Measurements from ENCODE around the gene TTC29. TPM values are rescaled to one million over a fixed set of nuclear protein-coding genes. Genes with fewer than 3 reads are reported as not detected.
"Not testable (repeated sequence)": the region's sequence is repeated elsewhere in the genome, so short reads cannot be mapped to it uniquely, and the experiment has no call there.

TTC29 gene
- total and polyA plus RNA-seq, 5 donors: 0.09 to 0.85 (median 0.29) TPM

DNA sequence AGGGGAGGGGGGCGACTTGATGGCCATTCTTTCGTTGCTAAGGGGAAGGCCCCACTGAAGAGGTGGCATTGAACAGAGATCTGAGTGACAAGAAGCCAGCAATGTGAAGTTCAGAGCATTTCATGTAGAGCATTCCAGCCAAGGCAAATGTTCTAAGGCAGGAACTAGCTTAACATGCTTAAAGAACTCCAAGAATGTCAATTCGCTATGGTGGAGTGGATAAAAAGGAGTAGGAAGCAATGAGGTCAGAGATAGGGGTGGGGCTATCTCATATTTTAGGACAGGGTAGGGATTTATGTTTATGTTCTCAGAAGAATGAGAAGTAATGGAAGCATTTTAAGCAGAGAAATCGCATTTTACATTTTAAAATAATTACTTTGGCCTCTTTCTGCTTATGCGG is 130.9 kb downstream of the TTC29 start:
- H3K9me3 ChIP-seq (ENCODE audit: control insufficient read depth, low read length): no peaks in the 10 kb centered on the region
- no peak for ATAC-seq
- no peak for DNase-seq
- H3K27me3 ChIP-seq (ENCODE audit: control insufficient read depth, insufficient read depth): no peaks in the 10 kb centered on the region
- no peaks in the 10 kb centered on the region for H3K4me1 ChIP-seq (ENCODE audit: control insufficient read depth, insufficient read depth, low read length)
- 67% methylated on average over 5 of the region's 5 CpGs for WGBS
- H3K4me3 ChIP-seq (ENCODE audit: low read length): no peak overlapping the region
- H3K27ac ChIP-seq (ENCODE audit: low read length): no peak overlapping the region
- intact Hi-C loops (cut with DNase I): no loop called here

DNA sequence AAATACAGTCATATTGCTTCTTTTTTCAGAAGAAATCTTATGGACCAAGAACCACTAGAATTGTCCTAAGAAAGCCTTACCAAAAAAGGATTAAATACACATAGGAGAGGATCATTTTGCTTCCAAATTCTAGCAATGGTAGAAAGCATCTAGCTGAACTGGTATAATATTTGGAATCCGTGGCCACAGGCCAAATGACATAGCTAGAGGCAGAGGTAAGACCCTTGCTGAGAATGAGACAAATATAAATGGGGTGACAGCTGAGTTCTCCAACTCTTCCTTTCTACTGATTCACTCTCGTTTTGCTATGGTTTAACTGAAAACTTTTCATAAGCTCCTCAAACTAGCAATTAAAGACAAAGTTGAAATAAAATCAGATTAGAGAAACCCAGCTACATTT is 150.0 kb downstream of the TTC29 start:
- H3K4me1 ChIP-seq (ENCODE audit: control insufficient read depth, insufficient read depth, low read length): no peaks in the 10 kb centered on the region
- no peak overlapping the region for H3K4me3 ChIP-seq (ENCODE audit: low read length)
- ATAC-seq: no peak
- no peak overlapping the region for H3K27ac ChIP-seq (ENCODE audit: low read length)
- DNase-seq: no peak
- intact Hi-C loops (cut with DNase I): no loop called here
- 23% methylated on average over 2 of the region's 2 CpGs for WGBS
- H3K27me3 ChIP-seq (ENCODE audit: control insufficient read depth, insufficient read depth): no peaks in the 10 kb centered on the region
- no peaks in the 10 kb centered on the region for H3K9me3 ChIP-seq (ENCODE audit: control insufficient read depth, low read length)

DNA sequence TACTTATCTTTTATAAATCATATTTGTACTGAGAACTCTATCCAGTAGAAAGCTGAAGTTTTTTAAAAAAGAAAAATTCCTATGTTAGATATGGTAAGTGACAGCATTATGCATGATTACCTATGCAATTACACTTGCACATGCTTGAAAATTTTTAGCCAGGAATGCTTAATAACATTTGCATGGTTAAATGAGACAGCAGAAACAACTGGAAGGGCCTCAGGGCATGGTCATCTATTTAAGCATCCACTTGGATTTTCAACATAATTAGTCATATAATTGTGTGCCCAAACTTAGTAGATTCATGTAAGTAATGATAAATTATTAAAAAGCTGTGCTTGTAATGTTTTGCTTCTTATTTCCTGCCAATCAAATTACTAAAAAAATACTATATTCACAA is 151.9 kb downstream of the TTC29 start:
- ATAC-seq (no peak), DNase-seq (no peak)
- no peak overlapping the region for H3K4me3 ChIP-seq (ENCODE audit: low read length)
- no peaks in the 10 kb centered on the region for H3K4me1 ChIP-seq (ENCODE audit: control insufficient read depth, insufficient read depth, low read length)
- no peak overlapping the region for H3K27ac ChIP-seq (ENCODE audit: low read length)
- H3K9me3 ChIP-seq (ENCODE audit: control insufficient read depth, low read length): no peaks in the 10 kb centered on the region
- intact Hi-C loops (cut with DNase I): no loop called here
- H3K27me3 ChIP-seq (ENCODE audit: control insufficient read depth, insufficient read depth): no peaks in the 10 kb centered on the region

DNA sequence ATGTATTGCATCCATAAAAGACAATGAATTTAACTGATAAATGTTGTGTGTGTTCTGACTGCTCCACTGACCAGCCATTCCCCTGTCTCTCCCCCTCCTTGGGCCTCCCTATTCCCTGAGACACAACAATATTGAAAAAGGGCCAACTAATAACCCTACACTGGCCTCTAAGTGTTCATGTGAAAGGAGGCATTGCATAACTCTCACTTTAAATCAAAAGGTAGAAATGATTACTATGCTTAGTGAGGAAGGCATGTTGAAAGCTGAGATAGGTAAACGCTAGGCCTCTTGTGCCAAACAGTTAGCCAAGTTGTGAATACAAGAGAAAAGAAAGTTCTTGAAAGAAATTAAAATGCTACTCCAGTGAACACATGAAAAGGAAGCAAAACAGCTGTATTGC is 154.2 kb downstream of the TTC29 start:
- no peaks in the 10 kb centered on the region for H3K9me3 ChIP-seq (ENCODE audit: control insufficient read depth, low read length)
- intact Hi-C loops (cut with DNase I): no loop called here
- no peak overlapping the region for H3K4me3 ChIP-seq (ENCODE audit: low read length)
- DNase-seq (no peak), ATAC-seq (no peak)
- H3K27ac ChIP-seq (ENCODE audit: low read length): no peak overlapping the region
- H3K4me1 ChIP-seq (ENCODE audit: control insufficient read depth, insufficient read depth, low read length): no peaks in the 10 kb centered on the region
- 64% methylated on average over 1 of the region's 1 CpG for whole genome bisulfite sequencing
- no peaks in the 10 kb centered on the region for H3K27me3 ChIP-seq (ENCODE audit: control insufficient read depth, insufficient read depth)

DNA sequence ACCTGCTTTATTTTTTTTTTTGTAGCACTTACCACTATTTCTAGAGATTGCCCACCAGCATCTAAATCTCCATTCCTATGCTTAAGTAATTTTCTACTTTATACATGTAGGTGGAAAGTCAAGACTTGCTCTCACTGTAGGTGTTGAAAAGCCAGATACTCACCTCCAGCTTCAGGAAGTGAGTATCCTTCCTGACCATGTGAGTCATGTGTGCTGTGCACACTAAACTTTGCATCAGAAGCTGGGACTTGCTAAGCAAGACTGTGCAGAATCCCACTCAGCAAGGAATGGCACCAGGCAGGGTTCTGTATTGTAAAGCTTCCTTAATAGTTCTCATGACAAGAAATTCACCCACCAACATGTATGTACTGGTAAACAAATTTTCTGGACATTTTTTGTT is 155.1 kb downstream of the TTC29 start:
- intact Hi-C loops (cut with DNase I): no loop called here
- ATAC-seq: no peak

DNA sequence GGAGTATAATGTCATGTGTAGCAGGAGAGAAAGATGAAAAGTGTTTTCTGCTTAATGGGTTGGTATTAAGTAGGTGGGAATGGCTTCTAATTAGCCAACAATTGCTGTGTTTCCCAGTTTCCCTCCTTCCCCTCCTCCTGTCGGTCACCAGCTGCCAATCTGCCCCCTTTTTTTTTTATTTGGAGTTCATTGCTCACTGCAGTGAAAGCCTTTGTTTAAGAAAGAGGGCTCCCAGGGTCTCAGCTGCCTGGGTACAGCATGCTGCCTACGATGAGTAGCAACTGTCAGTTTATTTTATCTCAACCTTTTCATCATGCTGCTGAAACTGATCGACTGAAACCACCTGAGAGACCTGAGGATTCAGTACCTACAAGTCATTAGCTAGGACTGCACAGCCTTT is 157.9 kb downstream of the TTC29 start:
- intact Hi-C loops (cut with DNase I): no loop called here
- no peak for ATAC-seq

More for the DNA sequence above, 155.1 kb downstream of the TTC29 start:
- no peak for DNase-seq
- Histone ChIP-seq H3K27ac (ENCODE audit: low read length) (no peak overlapping the region), H3K4me1 (ENCODE audit: control insufficient read depth, insufficient read depth, low read length) (no peaks in the 10 kb centered on the region), H3K9me3 (ENCODE audit: control insufficient read depth, low read length) (no peaks in the 10 kb centered on the region), H3K27me3 (ENCODE audit: control insufficient read depth, insufficient read depth) (no peaks in the 10 kb centered on the region), H3K4me3 (ENCODE audit: low read length) (no peak overlapping the region)

DNA sequence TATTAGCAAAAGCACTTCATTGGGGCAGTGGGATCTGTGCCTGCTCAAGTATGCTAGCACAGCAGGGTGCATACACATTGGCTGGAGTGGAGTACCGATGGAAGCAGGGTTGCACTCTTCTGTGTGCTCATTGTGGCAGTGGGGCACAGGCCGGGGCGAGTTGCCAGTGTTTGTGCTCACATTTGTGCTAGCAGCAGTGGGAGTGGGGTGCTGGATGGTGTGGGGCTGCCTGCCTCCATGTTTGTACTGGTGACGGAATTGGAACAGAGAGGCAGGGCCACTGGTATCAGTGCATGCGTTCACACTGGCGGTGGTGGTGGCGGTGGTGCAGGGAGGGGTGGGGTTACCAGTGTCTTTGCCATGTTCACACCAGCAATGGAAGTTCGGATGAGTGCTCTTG is 169.0 kb downstream of the TTC29 start:
- Histone ChIP-seq H3K27me3 (ENCODE audit: control insufficient read depth, insufficient read depth) (no peaks in the 10 kb centered on the region), H3K4me3 (ENCODE audit: low read length) (no peak overlapping the region), H3K9me3 (ENCODE audit: control insufficient read depth, low read length) (no peaks in the 10 kb centered on the region), H3K27ac (ENCODE audit: low read length) (no peak overlapping the region), H3K4me1 (ENCODE audit: control insufficient read depth, insufficient read depth, low read length) (no peaks in the 10 kb centered on the region)
- 92% methylated on average over 8 of the region's 8 CpGs for WGBS
- ATAC-seq: no peak
- intact Hi-C loops (cut with DNase I): no loop called here
- peak in 2 of 3 donors; percentile 27 to 35 for DNase-seq

More for the DNA sequence above, 157.9 kb downstream of the TTC29 start:
- H3K9me3 ChIP-seq (ENCODE audit: control insufficient read depth, low read length): no peaks in the 10 kb centered on the region
- no peak overlapping the region for H3K4me3 ChIP-seq (ENCODE audit: low read length)
- no peaks in the 10 kb centered on the region for H3K27me3 ChIP-seq (ENCODE audit: control insufficient read depth, insufficient read depth)
- WGBS: 14% methylated on average over 3 of the region's 3 CpGs
- no peaks in the 10 kb centered on the region for H3K4me1 ChIP-seq (ENCODE audit: control insufficient read depth, insufficient read depth, low read length)
- no peak for DNase-seq
- H3K27ac ChIP-seq (ENCODE audit: low read length): no peak overlapping the region

DNA sequence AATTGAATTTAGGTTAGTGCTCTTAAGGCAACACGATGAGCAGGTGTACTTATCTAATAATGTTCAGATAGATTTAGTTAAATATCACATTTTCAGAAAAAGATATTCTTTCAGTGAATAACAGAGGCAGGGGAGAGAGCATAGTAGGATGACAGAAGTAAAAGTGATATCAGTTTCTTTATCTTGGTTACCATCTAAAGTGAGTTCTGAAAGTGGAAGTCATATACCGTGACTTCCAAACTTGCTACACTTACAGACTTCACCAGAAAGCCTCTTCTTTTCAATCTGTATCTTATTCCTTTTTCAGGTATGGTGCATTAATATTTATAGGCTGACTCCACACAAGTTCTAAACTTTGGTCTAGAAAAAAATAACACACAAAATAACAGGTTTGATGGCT is 182.1 kb downstream of the TTC29 start:
- H3K27ac ChIP-seq (ENCODE audit: low read length): no peak overlapping the region
- no peak for DNase-seq
- H3K27me3 ChIP-seq (ENCODE audit: control insufficient read depth, insufficient read depth): no peaks in the 10 kb centered on the region
- whole genome bisulfite sequencing: 78% methylated on average over 2 of the region's 2 CpGs
- H3K4me3 ChIP-seq (ENCODE audit: low read length): no peak overlapping the region
- no peaks in the 10 kb centered on the region for H3K9me3 ChIP-seq (ENCODE audit: control insufficient read depth, low read length)
- intact Hi-C loops (cut with DNase I): no loop called here
- H3K4me1 ChIP-seq (ENCODE audit: control insufficient read depth, insufficient read depth, low read length): no peaks in the 10 kb centered on the region
- ATAC-seq: no peak

DNA sequence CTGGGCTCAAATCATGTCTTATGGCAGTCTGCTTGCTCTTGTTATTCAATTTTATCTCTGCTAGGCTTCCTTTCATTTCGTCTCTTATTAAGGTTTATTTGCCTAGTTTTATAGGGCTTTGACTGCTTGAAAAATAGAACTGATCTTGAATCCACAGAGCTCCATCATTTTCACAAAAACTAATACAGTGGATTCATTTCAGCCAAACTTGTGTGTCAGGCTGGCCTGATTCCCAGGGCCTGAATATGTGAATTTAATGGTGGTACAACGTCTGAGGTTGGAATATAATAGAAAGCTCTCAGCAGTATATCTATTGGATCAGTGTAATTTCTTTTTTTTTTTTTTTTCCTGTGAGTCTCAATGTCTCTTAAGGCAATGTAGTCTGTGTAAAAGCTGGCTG is 183.6 kb downstream of the TTC29 start:
- Histone ChIP-seq H3K4me3 (ENCODE audit: low read length) (no peak overlapping the region), H3K27me3 (ENCODE audit: control insufficient read depth, insufficient read depth) (no peaks in the 10 kb centered on the region), H3K27ac (ENCODE audit: low read length) (no peak overlapping the region), H3K9me3 (ENCODE audit: control insufficient read depth, low read length) (no peaks in the 10 kb centered on the region), H3K4me1 (ENCODE audit: control insufficient read depth, insufficient read depth, low read length) (no peaks in the 10 kb centered on the region)
- WGBS: 52% methylated on average over 2 of the region's 2 CpGs
- no peak for DNase-seq
- intact Hi-C loops (cut with DNase I): no loop called here
- no peak for ATAC-seq

DNA sequence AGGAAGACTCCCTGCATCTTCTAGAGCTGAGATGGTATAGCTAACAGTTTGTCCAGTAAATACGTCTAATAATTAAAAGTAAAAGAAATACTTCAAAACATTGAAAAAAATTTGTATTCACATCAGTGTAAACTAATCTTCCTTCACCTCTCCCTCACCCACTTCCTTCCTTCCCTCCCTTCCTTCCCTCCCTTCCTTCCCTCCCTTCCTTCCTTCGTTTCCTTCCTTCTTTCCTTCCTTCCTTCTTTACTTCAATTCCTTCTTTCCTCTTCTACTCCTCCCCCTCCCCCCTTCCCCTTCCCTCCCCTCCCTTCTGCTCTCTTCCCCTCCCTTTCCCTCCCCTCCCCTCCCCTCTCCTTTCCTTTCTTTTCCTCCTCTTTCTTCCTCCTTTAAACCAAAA is 203.2 kb downstream of the TTC29 start:
- Histone ChIP-seq H3K27me3 (ENCODE audit: control insufficient read depth, insufficient read depth) (no peaks in the 10 kb centered on the region), H3K4me1 (ENCODE audit: control insufficient read depth, insufficient read depth, low read length) (no peaks in the 10 kb centered on the region), H3K9me3 (ENCODE audit: control insufficient read depth, low read length) (no peaks in the 10 kb centered on the region), H3K27ac (ENCODE audit: low read length) (no peak overlapping the region), H3K4me3 (ENCODE audit: low read length) (no peak overlapping the region)
- intact Hi-C loops (cut with DNase I): no loop called here
- DNase-seq (no peak), ATAC-seq (no peak)
- WGBS: 58% methylated on average over 2 of the region's 2 CpGs

DNA sequence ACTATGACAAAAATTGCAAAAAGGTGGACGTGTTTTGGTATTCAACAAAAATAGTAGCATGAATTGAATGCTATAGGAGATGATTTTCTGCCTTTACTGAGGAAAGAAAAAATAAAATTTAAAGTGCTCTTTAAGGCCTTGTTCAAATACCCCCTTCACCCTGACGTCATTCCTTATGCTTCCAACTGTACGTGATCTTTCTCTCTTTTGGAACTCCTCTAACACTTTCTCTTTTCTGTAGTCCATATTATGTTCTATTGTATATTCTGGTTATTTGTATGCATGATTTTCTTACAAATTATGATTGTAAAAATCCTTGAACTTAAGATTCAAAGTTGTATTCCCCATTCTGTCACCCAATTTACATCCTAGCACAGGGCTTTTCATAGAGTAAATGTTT is 206.5 kb downstream of the TTC29 start:
- 72% methylated on average over 3 of the region's 3 CpGs for WGBS
- no peaks in the 10 kb centered on the region for H3K27me3 ChIP-seq (ENCODE audit: control insufficient read depth, insufficient read depth)

DNA sequence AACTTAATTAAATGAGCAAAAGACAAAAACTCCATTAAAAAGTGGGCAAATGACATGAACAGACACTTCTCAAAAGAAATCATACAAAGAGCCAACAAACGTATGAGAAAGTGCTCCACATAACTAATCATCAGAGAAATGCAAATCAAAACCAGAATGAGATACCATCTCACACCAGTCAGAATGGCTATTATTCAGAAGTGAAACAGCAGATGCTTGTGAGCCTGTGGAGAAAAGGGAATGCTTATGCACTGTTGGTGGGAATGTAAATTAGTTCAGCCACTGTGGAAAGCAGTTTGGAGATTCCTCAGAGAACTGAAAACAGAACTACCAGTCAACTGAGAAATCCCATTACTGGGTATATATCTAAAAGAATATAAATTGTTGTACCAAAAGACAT is 222.1 kb downstream of the TTC29 start:
- H3K4me3 ChIP-seq (ENCODE audit: low read length); DNase-seq; H3K9me3 ChIP-seq (ENCODE audit: control insufficient read depth, low read length); H3K27me3 ChIP-seq (ENCODE audit: control insufficient read depth, insufficient read depth); intact Hi-C loops (cut with DNase I); H3K4me1 ChIP-seq (ENCODE audit: control insufficient read depth, insufficient read depth, low read length); H3K27ac ChIP-seq (ENCODE audit: low read length); ATAC-seq: not testable (repeated sequence)
- 52% methylated on average over 1 of the region's 1 CpG for WGBS

More for the DNA sequence above, 206.5 kb downstream of the TTC29 start:
- intact Hi-C loops (cut with DNase I): no loop called here
- ATAC-seq: no peak
- H3K27ac ChIP-seq (ENCODE audit: low read length): no peak overlapping the region
- no peak overlapping the region for H3K4me3 ChIP-seq (ENCODE audit: low read length)
- H3K4me1 ChIP-seq (ENCODE audit: control insufficient read depth, insufficient read depth, low read length): no peaks in the 10 kb centered on the region
- no peaks in the 10 kb centered on the region for H3K9me3 ChIP-seq (ENCODE audit: control insufficient read depth, low read length)
- DNase-seq: no peak

All from right cardiac atrium (tissue), 5 donors.